ENCODE measurements around the gene BBOF1.

Gene BBOF1

GRCh38 chr14:74018174-74018585, 969 bp upstream of the BBOF1 start:
- Histone ChIP-seq H3K9me3 (ENCODE audit: insufficient read depth, low read length) (no peaks in the 10 kb centered on the region), H3K9me2 (replicated peaks; ENCODE audit: insufficient read depth, low read length) (no peaks in the 10 kb centered on the region), H3K4me2 (ENCODE audit: low read depth, low read length, poor library complexity, severe bottlenecking) (peak overlapping the region; percentile 71), H3K4me3 (ENCODE audit: insufficient read depth, low read length, poor library complexity, severe bottlenecking) (peak overlapping the region; percentile 85), H3K79me2 (ENCODE audit: insufficient read depth, low read length) (no peaks in the 10 kb centered on the region), H2AFZ (ENCODE audit: low read depth, low read length, severe bottlenecking) (peak overlapping the region; percentile 81), H4K20me1 (ENCODE audit: low read depth, low read length) (no peaks in the 10 kb centered on the region), H3K9ac (ENCODE audit: low read length) (peak overlapping the region; percentile 91), H3K36me3 (ENCODE audit: low read length) (no peaks in the 10 kb centered on the region), H3F3A (ENCODE audit: insufficient read depth) (0 out of 2 replicates have a peak, but pooled peaks cover 7% of the 10 kb centered on the region), H3K27me3 (ENCODE audit: low read length) (no peaks in the 10 kb centered on the region), H3K27ac (ENCODE audit: low read depth, low read length) (peak overlapping the region; percentile 36)
- TF ChIP-seq, protein P1, sequence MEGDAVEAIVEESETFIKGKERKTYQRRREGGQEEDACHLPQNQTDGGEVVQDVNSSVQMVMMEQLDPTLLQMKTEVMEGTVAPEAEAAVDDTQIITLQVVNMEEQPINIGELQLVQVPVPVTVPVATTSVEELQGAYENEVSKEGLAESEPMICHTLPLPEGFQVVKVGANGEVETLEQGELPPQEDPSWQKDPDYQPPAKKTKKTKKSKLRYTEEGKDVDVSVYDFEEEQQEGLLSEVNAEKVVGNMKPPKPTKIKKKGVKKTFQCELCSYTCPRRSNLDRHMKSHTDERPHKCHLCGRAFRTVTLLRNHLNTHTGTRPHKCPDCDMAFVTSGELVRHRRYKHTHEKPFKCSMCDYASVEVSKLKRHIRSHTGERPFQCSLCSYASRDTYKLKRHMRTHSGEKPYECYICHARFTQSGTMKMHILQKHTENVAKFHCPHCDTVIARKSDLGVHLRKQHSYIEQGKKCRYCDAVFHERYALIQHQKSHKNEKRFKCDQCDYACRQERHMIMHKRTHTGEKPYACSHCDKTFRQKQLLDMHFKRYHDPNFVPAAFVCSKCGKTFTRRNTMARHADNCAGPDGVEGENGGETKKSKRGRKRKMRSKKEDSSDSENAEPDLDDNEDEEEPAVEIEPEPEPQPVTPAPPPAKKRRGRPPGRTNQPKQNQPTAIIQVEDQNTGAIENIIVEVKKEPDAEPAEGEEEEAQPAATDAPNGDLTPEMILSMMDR (IDR thresholded peaks at IDR 0.05; ENCODE audit: insufficient read depth, low read length, poor library complexity, severe bottlenecking) = no peak
- TF ChIP-seq EZH2phosphoT487 (conservative IDR thresholded peaks at IDR 0.05; ENCODE audit: low read length) = no peak

GRCh38 chr14:74019408-74020137, 424 bp downstream of the BBOF1 start:
- Histone ChIP-seq H3K27me3 (ENCODE audit: low read length) (no peaks in the 10 kb centered on the region), H3K27ac (ENCODE audit: low read depth, low read length) (no peak overlapping the region), H2AFZ (ENCODE audit: low read depth, low read length, severe bottlenecking) (peak overlapping the region; percentile 84), H3K4me3 (ENCODE audit: insufficient read depth, low read length, poor library complexity, severe bottlenecking) (peak overlapping the region; percentile 85), H3F3A (ENCODE audit: insufficient read depth) (0 out of 2 replicates have a peak, but pooled peaks cover 7% of the 10 kb centered on the region), H3K9me2 (replicated peaks; ENCODE audit: insufficient read depth, low read length) (no peaks in the 10 kb centered on the region), H3K9ac (ENCODE audit: low read length) (peak overlapping the region; percentile 91), H3K36me3 (ENCODE audit: low read length) (no peaks in the 10 kb centered on the region), H4K20me1 (ENCODE audit: low read depth, low read length) (no peaks in the 10 kb centered on the region), H3K4me2 (ENCODE audit: low read depth, low read length, poor library complexity, severe bottlenecking) (peak overlapping the region; percentile 71), H3K79me2 (ENCODE audit: insufficient read depth, low read length) (no peaks in the 10 kb centered on the region), H3K9me3 (ENCODE audit: insufficient read depth, low read length) (no peaks in the 10 kb centered on the region)
- no peak for TF ChIP-seq EZH2phosphoT487 (conservative IDR thresholded peaks at IDR 0.05; ENCODE audit: low read length)
- TF ChIP-seq, protein P1 (IDR thresholded peaks at IDR 0.05; ENCODE audit: insufficient read depth, low read length, poor library complexity, severe bottlenecking) = no peak

DNA sequence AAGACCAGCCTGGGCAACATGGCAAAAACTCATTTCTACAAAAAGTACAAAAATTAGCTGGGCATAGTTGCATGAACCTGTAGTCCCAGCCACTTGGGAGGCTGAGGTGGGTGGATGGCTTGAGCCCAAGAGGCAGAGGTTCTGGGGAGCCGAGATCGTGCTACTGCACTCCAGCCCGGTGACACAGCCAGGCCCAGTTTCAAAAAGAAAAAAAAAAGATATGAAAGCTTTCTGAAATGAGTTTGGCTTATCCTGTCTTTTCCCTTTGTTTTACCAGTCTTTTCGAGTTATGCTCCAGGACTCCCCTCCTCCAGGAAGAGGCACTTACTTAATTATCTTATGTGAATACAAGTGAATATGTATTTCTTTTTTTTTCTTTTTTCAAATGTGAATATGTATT, 3.2 kb downstream of the BBOF1 start:
- Histone ChIP-seq H3K9me2 (replicated peaks; ENCODE audit: insufficient read depth, low read length) (no peaks in the 10 kb centered on the region), H3K9ac (ENCODE audit: low read length) (no peak overlapping the region), H3K4me3 (ENCODE audit: insufficient read depth, low read length, poor library complexity, severe bottlenecking) (no peak overlapping the region), H3K79me2 (ENCODE audit: insufficient read depth, low read length) (no peaks in the 10 kb centered on the region), H3K36me3 (ENCODE audit: low read length) (no peaks in the 10 kb centered on the region), H3K4me2 (ENCODE audit: low read depth, low read length, poor library complexity, severe bottlenecking) (no peak overlapping the region), H2AFZ (ENCODE audit: low read depth, low read length, severe bottlenecking) (no peak overlapping the region), H4K20me1 (ENCODE audit: low read depth, low read length) (no peaks in the 10 kb centered on the region), H3K27me3 (ENCODE audit: low read length) (no peaks in the 10 kb centered on the region), H3F3A (ENCODE audit: insufficient read depth) (0 out of 2 replicates have a peak, but pooled peaks cover 4% of the 10 kb centered on the region), H3K27ac (ENCODE audit: low read depth, low read length) (no peak overlapping the region), H3K9me3 (ENCODE audit: insufficient read depth, low read length) (no peaks in the 10 kb centered on the region)
- TF ChIP-seq, protein P1 (IDR thresholded peaks at IDR 0.05; ENCODE audit: insufficient read depth, low read length, poor library complexity, severe bottlenecking) = no peak
- TF ChIP-seq EZH2phosphoT487 (conservative IDR thresholded peaks at IDR 0.05; ENCODE audit: low read length) = no peak
